SK-N-MC (cell line): ENCODE results near the gene FKBP6.
"Not testable (repeated sequence)": the region's sequence is repeated elsewhere in the genome, so short reads cannot be mapped to it uniquely, and the experiment has no call there.

Source experiments
- DNase-seq: peaks from one replicate; pipeline ENCODE4 v3.0.0-alpha.2; 2011; ENCODE audit warnings: low read depth, low spot score
- H3K27ac ChIP-seq: fragments of 200-600 bp; sonication (generic); 2 replicates; pipeline ENCODE4 v1.5.1; 2016; ENCODE audit warnings: mixed run types
- H3K36me3 ChIP-seq: fragments of 200-600 bp; sonication (generic); 2 replicates; pipeline ENCODE4 v1.6.1; 2017; ENCODE audit warnings: antibody characterized with exemption, low read length, mixed read lengths; ENCODE audit not compliant: insufficient read depth
- H3K4me3 ChIP-seq: fragments of 200-600 bp; sonication (generic); 2 replicates; pipeline ENCODE4 v1.5.1; 2016
- H3K9ac ChIP-seq: fragments of 200-600 bp; sonication (generic); 2 replicates; pipeline ENCODE4 v1.8.0; 2017; ENCODE audit warnings: mixed run types, mixed read lengths; ENCODE audit not compliant: insufficient read length
- H3K9me3 ChIP-seq: fragments of 200-600 bp; sonication (generic); 2 replicates; pipeline ENCODE4 v1.6.1; 2017; ENCODE audit warnings: low read depth, mild to moderate bottlenecking, antibody characterized with exemption, low read length, moderate library complexity, mixed read lengths
- EZH2 ChIP-seq: fragments of 200-600 bp; sonication (generic); IDR thresholded peaks from one replicate; pipeline ENCODE4 v1.6.1; 2017; ENCODE audit warnings: antibody characterized with exemption
- FOXP2 ChIP-seq: optimal IDR thresholded peaks from 2 replicates; pipeline ENCODE3; 2011; ENCODE audit warnings: mild to moderate bottlenecking, moderate library complexity; ENCODE audit not compliant: insufficient read depth; ENCODE audit errors: extremely low read length, control extremely low read depth
- POLR2AphosphoS5 ChIP-seq: IDR thresholded peaks from 2 replicates; pipeline ENCODE4 v1.6.1; 2012; ENCODE audit warnings: mild to moderate bottlenecking, low read depth, low read length, borderline replicate concordance

FKBP6 gene, protein sequence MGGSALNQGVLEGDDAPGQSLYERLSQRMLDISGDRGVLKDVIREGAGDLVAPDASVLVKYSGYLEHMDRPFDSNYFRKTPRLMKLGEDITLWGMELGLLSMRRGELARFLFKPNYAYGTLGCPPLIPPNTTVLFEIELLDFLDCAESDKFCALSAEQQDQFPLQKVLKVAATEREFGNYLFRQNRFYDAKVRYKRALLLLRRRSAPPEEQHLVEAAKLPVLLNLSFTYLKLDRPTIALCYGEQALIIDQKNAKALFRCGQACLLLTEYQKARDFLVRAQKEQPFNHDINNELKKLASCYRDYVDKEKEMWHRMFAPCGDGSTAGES

DNA sequence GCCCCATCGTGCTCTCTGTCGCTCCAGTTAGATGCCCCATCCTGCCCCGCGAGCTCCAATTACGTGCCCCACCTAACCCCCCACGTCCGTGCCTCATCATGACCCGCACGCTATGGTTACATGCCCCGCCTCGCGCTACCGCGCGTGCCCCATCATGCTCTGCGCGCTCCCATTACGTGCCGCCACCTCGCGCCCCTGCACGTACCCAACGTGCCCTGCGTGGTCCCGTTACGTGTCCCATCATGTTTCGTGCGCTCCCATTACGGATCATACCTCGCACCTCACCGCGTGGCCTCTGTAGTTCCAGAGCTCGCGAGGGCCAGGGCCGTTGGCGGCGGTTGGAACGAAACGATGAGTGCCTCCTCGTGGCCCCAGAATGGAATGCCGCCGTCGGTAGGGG, at the start of gene FKBP6, which contains the start of gene TRIM50:
Gene FKBP6 (plus strand): TSS at position 240 of the 400 bp plus-strand sequence. CDS start 268 bp downstream, outside the sequence.
Gene TRIM50 (minus strand): TSS at position 161 of the 400 bp plus-strand sequence. CDS start 3,295 bp downstream, outside the sequence.
- not testable (repeated sequence) for H3K9ac ChIP-seq, H3K4me3 ChIP-seq, H3K27ac ChIP-seq, DNase-seq, H3K36me3 ChIP-seq, H3K9me3 ChIP-seq

DNA sequence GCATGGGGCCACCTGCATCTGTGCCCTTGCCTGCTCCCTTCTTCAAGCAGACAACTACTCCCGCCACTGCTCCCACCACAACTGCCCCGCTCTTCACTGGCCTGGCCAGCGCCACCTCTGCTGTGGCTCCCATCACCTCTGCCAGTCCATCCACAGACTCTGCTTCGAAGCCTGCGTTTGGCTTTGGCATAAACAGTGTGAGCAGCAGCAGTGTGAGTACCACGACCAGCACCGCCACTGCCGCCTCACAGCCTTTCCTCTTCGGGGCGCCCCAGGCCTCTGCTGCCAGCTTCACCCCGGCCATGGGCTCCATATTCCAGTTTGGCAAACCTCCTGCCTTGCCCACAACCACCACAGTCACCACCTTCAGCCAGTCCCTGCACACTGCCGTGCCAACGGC, 30.7 kb upstream of the FKBP6 start:
- not testable (repeated sequence) for H3K4me3 ChIP-seq, H3K36me3 ChIP-seq, H3K27ac ChIP-seq, DNase-seq, H3K9me3 ChIP-seq, H3K9ac ChIP-seq

DNA sequence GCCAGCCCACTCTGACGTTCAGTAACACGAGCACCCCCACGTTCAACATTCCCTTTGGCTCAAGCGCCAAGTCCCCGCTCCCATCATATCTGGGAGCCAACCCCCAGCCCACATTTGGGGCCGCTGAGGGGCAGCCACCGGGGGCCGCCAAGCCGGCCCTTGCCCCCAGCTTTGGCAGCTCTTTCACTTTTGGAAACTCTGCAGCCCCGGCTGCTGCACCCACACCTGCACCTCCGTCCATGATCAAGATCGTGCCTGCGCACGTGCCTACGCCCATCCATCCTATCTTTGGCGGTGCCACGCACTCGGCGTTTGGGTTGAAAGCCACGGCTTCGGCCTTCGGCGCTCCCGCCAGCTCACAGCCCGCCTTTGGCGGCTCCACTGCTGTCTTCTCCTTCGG, 30.3 kb upstream of the FKBP6 start:
- H3K4me3 ChIP-seq, H3K9ac ChIP-seq: not testable (repeated sequence)

DNA sequence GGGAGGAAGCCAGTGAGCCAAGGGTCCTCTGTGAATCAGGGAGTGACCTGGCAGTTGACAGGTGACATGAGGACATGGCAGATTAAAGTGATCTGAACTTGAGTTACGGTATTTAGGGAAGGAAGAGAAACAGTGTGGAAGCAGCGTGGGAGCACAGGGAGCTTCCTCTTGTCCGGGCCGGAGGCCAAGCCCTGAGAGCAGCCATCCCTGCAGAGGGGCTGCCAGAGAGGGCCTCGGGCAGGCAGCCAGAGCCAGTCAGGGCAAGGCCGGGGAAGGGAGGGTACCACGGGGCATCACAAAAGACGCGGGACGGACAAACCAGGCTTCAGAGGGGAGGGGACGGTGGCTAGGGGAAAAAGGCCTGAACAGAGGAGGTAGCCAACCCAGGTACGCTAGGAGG, 28.1 kb upstream of the FKBP6 start:
- H3K27ac ChIP-seq, DNase-seq, H3K36me3 ChIP-seq, H3K4me3 ChIP-seq, H3K9me3 ChIP-seq, H3K9ac ChIP-seq: not testable (repeated sequence)

More for the DNA sequence above, 30.3 kb upstream of the FKBP6 start:
- not testable (repeated sequence) for H3K27ac ChIP-seq, H3K9me3 ChIP-seq, DNase-seq, H3K36me3 ChIP-seq

DNA sequence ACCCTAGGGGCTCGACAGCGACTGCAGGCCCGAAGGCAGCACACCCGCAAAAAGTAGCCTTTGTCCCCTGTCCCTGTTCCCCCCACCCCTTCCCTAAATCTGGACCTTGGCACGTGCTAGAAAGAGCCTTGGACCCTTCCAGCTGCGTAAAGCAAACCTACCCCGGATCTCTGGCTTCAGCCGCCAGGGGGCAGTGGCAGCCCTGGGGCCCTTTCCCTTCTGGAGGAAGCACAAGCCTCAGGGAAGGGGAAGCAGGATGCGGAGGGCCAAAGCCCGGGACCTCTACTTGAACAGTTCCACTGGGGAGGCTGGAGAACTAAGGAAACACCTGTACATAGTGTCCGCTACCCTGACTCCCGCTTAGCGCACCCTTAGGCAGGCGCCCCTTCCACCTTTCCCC, 26.9 kb upstream of the FKBP6 start:
- H3K9ac ChIP-seq, H3K4me3 ChIP-seq, H3K27ac ChIP-seq, H3K9me3 ChIP-seq, H3K36me3 ChIP-seq, DNase-seq: not testable (repeated sequence)

DNA sequence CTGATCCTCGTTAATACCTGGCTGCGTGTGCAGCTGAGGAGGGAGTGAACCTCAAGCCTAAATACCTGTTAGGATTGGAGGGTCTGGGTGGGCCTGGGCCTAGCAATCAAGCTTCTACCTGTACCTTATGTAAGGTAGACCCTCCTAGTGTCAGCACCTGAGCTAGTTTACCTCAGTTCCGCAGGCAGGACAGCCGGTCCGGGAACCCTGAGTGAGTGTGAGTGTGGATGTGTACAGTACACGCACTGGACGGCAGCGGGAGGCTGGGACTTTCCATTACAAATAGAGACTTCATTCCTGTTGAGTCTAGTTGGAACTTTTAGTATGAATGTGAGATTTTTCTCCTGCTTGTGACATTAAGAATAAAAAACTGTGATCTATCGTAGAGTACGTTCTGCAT, 25.1 kb upstream of the FKBP6 start:
- H3K36me3 ChIP-seq, H3K4me3 ChIP-seq, DNase-seq, H3K27ac ChIP-seq, H3K9ac ChIP-seq, H3K9me3 ChIP-seq: not testable (repeated sequence)

DNA sequence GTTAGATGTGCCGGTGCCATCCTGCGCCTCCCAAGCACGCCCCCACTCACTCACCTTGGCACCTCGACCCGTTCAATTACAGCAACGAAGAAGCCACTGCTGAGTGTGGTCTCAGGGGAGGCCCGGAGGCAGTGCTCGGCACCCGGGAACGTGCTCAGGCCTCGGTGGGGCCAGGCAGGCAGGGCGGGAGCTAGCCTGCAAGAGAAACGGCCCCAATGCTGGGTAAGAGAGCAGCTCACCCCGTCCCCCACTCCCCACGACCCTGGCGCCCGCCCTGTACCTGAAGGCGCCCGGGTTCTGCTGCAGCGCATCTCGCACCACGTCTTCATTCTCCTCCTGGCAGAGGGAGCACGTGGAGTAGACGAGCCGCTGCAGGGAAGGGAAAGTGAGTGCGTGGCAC, 24.4 kb upstream of the FKBP6 start:
- Histone ChIP-seq H3K27ac (no peak overlapping the region), H3K4me3 (no peak overlapping the region), H3K9me3 (no peaks in the 10 kb centered on the region), H3K9ac (no peak overlapping the region), H3K36me3 (no peaks in the 10 kb centered on the region; the same call in 1 of the 2 replicates)
- TF ChIP-seq POLR2AphosphoS5 (no peak), EZH2 (no peak), FOXP2 (no peak)
- DNase-seq = no peak

DNA sequence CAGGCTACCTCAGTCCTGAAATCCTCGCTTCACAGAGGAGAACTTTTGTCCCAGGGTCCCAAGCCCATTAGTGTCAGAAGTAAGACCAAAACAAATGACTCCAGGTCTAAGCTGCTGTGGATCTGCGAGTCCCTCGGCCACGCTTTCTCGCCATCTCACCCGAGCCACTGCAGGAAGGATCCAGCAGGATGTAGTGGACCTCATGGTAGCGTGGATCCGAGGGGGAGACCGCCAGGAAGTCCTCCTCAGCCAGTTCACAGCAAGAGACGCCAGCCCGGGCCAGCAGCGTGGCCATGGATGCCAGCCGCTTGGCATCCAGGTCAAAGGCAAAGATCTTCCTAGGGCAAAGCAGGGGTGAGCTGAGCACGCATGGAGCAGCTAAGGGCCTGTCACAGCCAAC, 23.9 kb upstream of the FKBP6 start:
- no peak overlapping the region for H3K4me3 ChIP-seq
- TF ChIP-seq FOXP2 = no peak
- no peak for TF ChIP-seq POLR2AphosphoS5
- TF ChIP-seq EZH2 = no peak
- no peak overlapping the region for H3K27ac ChIP-seq
- DNase-seq = no peak
- H3K9ac ChIP-seq = no peak overlapping the region
- no peaks in the 10 kb centered on the region; the same call in 1 of the 2 replicates for H3K36me3 ChIP-seq
- no peaks in the 10 kb centered on the region for H3K9me3 ChIP-seq

DNA sequence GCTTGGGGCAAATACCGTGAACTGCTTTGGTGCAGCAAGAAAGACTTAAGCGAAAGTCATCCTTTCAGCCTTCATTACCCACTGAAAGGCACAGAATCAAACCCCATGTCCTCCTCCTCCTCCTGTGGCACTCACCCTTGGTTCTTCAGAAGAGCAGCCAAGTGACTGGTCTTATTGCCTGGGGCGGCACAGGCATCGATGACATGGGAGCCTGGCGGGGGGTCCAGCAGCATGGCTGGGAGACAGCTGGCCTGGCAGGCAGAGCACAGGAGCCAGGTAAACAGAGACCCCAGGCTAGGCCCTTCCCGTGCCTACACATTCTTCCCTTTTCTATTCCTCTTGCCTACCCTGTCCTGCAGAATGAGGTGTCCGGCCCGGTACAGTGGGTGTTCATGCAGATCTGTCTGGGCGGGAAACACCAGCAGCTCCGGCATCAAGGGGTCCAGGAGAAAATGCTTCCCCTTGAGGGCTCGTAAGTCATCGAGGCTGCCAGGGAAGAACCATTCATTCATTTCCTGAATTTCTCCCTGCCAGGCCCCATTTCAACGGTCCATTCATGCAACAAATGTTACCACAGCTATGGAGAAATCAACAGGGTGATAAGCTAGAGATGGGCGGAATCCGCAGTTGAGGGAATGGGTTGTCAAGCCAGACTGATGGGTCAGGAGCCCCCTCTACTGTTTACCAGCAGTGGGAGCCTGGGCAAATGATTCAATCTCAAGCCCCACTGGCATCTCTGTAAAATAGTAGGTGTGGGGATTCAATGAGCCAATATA, 23.2 kb upstream of the FKBP6 start:
- not testable (repeated sequence) for H3K9ac ChIP-seq, H3K27ac ChIP-seq, H3K9me3 ChIP-seq, H3K36me3 ChIP-seq, DNase-seq, H3K4me3 ChIP-seq

DNA sequence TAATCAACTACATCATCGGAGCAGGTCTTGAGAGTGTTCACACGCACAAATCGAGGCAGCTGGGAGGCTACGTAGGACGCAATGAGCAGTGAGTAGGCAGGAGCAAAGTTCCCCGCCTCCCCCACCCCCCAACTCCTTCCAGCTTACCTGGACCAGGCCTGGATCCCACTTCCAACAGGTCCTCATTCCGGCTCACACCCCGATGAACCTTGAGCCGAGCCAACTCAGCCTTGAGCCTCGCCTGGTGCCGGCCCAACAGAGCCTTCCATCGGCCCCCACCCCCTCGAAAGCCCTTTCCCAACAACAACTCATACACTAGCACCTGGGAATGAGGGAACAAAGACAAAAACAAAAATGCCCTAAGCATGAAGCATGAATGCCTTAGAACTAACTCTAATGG, 20.5 kb upstream of the FKBP6 start:
- TF ChIP-seq EZH2 (no peak), POLR2AphosphoS5 (no peak), FOXP2 (no peak)
- Histone ChIP-seq H3K4me3 (no peak overlapping the region), H3K9ac (no peak overlapping the region)

More for the DNA sequence above, 20.5 kb upstream of the FKBP6 start:
- DNase-seq = no peak
- H3K36me3 ChIP-seq = no peaks in the 10 kb centered on the region; the same call in 1 of the 2 replicates
- H3K9me3 ChIP-seq = no peaks in the 10 kb centered on the region
- no peak overlapping the region for H3K27ac ChIP-seq
